Smooth muscle cell (in vitro differentiated cells): Measurements from ENCODE around the gene MTMR12. TPM values are rescaled to one million over a fixed set of nuclear protein-coding genes. Genes with fewer than 3 reads are reported as not detected.

Experiments
- DNase-seq: peaks from one replicate; lab custom pipeline; 2025; ENCODE audit not compliant: unreplicated experiment; lab: John Stamatoyannopoulos, UW
- H2AFZ ChIP-seq: fragments of 200-600 bp; sonication (generic); 2 replicates; pipeline ENCODE4 v1.6.0; 2016; ENCODE audit warnings: antibody characterized with exemption, low read depth, mild to moderate bottlenecking
- H3F3A ChIP-seq: fragments of 200-600 bp; sonication (generic); 2 replicates; pipeline ENCODE4 v1.6.0; 2017; ENCODE audit warnings: antibody characterized with exemption, low read depth
- H3K27ac ChIP-seq: fragments of 200-600 bp; sonication (generic); 2 replicates; pipeline ENCODE4 v1.5.1; 2016; ENCODE audit warnings: low read depth, mild to moderate bottlenecking
- H3K27me3 ChIP-seq: fragments of 200-600 bp; sonication (generic); 2 replicates; pipeline ENCODE4 v1.6.1; 2016; ENCODE audit warnings: low read depth, mild to moderate bottlenecking
- H3K36me3 ChIP-seq: fragments of 200-600 bp; sonication (generic); 2 replicates; pipeline ENCODE4 v1.5.1; 2016; ENCODE audit warnings: low read depth
- H3K4me1 ChIP-seq: fragments of 200-600 bp; sonication (generic); 2 replicates; pipeline ENCODE4 v1.5.1; 2016; ENCODE audit warnings: low read depth
- H3K4me2 ChIP-seq: fragments of 200-600 bp; sonication (generic); 2 replicates; pipeline ENCODE4 v1.6.0; 2016; ENCODE audit warnings: mild to moderate bottlenecking
- H3K4me3 ChIP-seq: fragments of 200-600 bp; sonication (generic); 2 replicates; pipeline ENCODE4 v1.5.1; 2016; ENCODE audit warnings: mild to moderate bottlenecking
- H3K79me2 ChIP-seq: fragments of 200-600 bp; sonication (generic); 2 replicates; pipeline ENCODE4 v1.6.0; 2016; ENCODE audit warnings: low read depth, mild to moderate bottlenecking
- H3K9ac ChIP-seq: fragments of 200-600 bp; sonication (generic); 2 replicates; pipeline ENCODE4 v1.6.0; 2016; ENCODE audit warnings: low read depth
- H3K9me3 ChIP-seq: fragments of 200-600 bp; sonication (generic); replicated peaks from 2 replicates; pipeline ENCODE4 v1.5.1; 2016; ENCODE audit warnings: low read depth
- H4K20me1 ChIP-seq: fragments of 200-600 bp; sonication (generic); 2 replicates; pipeline ENCODE4 v1.6.0; 2016; ENCODE audit warnings: low read depth
- WGBS: methylation state at CpG from one replicate; pipeline ENCODE4 v1.1.7; 2016; ENCODE audit warnings: low lambda C conversion rate; 5-methylcytosine and 5-hydroxymethylcytosine counted together
- polyA plus RNA-seq: library from polyadenylated mRNA; unstranded; fragments of >200 nt; fragmentation: Nextera tagmentation; extraction: Ambion mirVana; gene quantifications from 2 replicates; pipeline ENCODE4 v1.2.1, GENCODE V29; 2016
- total RNA-seq: library from RNA; depleted of rRNA; stranded (reverse); fragments of >200 nt; gene quantifications from 2 replicates; pipeline ENCODE4 v1.2.3, GENCODE V29; 2014
- TF ChIP-seq, protein P1 (sequence below): fragments of 200-600 bp; sonication (generic); IDR thresholded peaks from 2 replicates; pipeline ENCODE4 v1.5.1; 2017; ENCODE audit warnings: borderline replicate concordance, mild to moderate bottlenecking, antibody characterized with exemption; ENCODE audit not compliant: insufficient read depth, poor library complexity, severe bottlenecking

The MTMR12 gene
- total and polyA plus RNA-seq, 2 experiments from 2014 or later, result 4.4 to 8.6 TPM

DNA sequence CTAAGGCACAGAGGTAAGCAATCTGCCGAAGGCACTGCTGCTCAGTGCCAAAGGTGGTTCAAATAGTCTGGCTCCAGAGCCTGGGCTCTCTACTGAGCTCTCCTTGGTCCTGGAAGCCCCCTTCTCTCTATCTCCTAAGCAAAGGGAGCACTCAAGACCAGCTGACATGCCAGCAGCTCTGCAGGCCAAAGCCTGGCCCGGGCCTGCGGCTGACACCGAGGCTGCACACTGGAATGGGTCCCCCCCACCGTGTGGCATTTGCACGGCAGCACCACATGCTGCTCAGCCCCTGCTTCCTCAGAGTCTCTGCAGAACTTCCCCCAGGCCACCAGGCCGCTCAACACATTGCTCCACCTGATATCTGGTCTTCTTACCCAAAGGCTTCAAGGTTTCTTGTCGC lies 80.8 kb downstream of the MTMR12 start:
- Histone ChIP-seq H3K4me2 (no peak overlapping the region), H3K27ac (no peak overlapping the region), H3K9me3 (no peaks in the 10 kb centered on the region), H3K79me2 (no peaks in the 10 kb centered on the region), H3K4me3 (no peak overlapping the region), H3K36me3 (no peaks in the 10 kb centered on the region), H3K27me3 (no peaks in the 10 kb centered on the region), H2AFZ (no peak overlapping the region), H3F3A (peaks cover 4% of the 10 kb centered on the region), H3K9ac (no peak overlapping the region), H4K20me1 (no peaks in the 10 kb centered on the region), H3K4me1 (no peaks in the 10 kb centered on the region)
- no peak for DNase-seq
- 83% methylated on average over 8 of the region's 8 CpGs for WGBS
- TF ChIP-seq, protein P1, sequence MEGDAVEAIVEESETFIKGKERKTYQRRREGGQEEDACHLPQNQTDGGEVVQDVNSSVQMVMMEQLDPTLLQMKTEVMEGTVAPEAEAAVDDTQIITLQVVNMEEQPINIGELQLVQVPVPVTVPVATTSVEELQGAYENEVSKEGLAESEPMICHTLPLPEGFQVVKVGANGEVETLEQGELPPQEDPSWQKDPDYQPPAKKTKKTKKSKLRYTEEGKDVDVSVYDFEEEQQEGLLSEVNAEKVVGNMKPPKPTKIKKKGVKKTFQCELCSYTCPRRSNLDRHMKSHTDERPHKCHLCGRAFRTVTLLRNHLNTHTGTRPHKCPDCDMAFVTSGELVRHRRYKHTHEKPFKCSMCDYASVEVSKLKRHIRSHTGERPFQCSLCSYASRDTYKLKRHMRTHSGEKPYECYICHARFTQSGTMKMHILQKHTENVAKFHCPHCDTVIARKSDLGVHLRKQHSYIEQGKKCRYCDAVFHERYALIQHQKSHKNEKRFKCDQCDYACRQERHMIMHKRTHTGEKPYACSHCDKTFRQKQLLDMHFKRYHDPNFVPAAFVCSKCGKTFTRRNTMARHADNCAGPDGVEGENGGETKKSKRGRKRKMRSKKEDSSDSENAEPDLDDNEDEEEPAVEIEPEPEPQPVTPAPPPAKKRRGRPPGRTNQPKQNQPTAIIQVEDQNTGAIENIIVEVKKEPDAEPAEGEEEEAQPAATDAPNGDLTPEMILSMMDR, result no peak

DNA sequence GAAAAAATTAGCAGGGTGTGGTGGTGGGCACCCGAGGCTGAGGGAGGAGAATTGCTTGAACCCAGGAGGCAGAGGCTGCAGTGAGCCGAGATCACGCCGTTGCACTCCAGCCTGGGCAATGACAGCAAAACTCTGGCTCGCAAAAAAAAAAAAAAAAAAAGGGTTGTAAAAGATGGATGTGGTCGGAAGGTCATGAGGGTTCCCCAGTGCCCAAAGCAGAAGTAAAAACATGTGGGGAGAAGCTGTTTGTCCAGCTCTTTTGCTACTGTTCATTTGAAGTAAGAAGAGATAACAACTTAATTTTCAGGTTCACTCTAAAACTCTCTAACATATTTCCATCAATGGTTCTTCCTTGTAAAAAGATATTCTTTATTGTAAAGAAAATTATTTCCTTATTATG lies 81.5 kb downstream of the MTMR12 start:
- DNase-seq, result no peak
- Histone ChIP-seq H3K79me2 (no peaks in the 10 kb centered on the region), H3K27me3 (no peaks in the 10 kb centered on the region), H3K9me3 (no peaks in the 10 kb centered on the region), H4K20me1 (no peaks in the 10 kb centered on the region), H3K4me1 (no peaks in the 10 kb centered on the region), H3K4me2 (no peak overlapping the region), H2AFZ (no peak overlapping the region), H3K4me3 (no peak overlapping the region), H3K36me3 (no peaks in the 10 kb centered on the region), H3K9ac (no peak overlapping the region), H3F3A (peaks cover 4% of the 10 kb centered on the region), H3K27ac (no peak overlapping the region)
- TF ChIP-seq, protein P1, result no peak
- 93% methylated on average over 6 of the region's 6 CpGs for WGBS

DNA sequence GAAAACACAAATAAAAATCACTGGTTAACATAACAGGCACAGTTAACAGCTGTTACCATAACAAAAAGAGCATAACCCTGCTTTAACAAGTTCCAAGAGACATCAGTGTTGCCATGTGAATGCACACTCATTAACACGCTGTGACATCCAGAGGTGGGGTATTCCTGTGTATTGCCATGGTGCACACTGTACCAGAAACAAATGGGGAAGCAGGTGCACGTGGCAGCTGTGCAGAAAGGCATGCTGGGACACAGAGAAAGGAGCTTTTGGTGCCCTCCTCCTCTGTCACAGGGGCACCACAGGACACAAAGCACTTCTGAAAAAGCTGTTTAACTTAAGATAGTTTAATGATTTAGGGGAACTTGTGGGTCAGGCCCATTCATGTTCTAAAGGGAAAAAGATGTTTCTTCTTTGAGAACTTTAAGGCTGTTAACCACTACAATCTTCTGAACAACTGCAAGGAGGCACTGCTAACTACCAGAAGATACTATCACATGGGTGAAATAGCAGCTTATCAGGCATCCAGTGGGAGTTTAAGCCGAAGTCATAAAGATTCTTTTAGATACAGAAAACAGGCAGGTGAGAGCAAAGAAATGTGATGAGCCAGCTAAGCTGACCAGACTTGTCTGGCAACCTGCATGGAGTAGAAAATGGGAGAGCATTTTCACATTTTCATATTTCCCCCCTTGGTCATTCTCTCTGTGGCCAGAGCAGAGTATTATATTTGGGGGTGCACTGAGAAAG lies 82.2 kb downstream of the MTMR12 start:
- Histone ChIP-seq H3K27me3 (no peaks in the 10 kb centered on the region), H3K9ac (no peak overlapping the region), H3K9me3 (no peaks in the 10 kb centered on the region), H3K4me2 (no peak overlapping the region), H2AFZ (no peak overlapping the region), H3K36me3 (no peaks in the 10 kb centered on the region), H3K79me2 (no peaks in the 10 kb centered on the region), H4K20me1 (no peaks in the 10 kb centered on the region), H3F3A (peaks cover 4% of the 10 kb centered on the region), H3K4me1 (no peaks in the 10 kb centered on the region), H3K27ac (peak overlapping the region; percentile 38), H3K4me3 (no peak overlapping the region)
- 67% methylated on average over 3 of the region's 3 CpGs for whole genome bisulfite sequencing
- TF ChIP-seq, protein P1, result no peak
- no peak for DNase-seq

DNA sequence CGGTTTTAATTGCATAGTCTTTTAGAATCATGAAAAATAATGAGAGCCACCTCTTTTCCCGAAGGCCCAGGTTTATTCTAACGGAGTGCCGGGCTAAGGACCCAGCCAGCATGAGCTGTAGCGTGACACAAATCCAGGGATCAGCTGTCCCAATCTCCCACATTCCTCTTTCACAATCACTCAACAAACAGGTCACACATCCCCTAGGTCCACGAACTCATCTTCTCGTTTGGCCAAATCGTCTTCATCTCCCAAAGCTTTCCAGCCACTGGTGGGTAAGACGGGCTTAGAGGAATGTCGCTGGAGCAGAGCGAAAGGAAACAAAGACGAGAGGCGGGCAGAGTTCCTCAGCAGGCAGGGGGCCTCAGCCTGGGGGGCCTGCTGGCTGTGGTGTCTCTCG lies 83.2 kb downstream of the MTMR12 start:
- Histone ChIP-seq H3K27ac (no peak overlapping the region), H2AFZ (no peak overlapping the region)
- WGBS, result 91% methylated on average over 14 of the region's 14 CpGs

More for the DNA sequence above, 83.2 kb downstream of the MTMR12 start:
- no peaks in the 10 kb centered on the region for H3K36me3 ChIP-seq
- no peak overlapping the region for H3K4me3 ChIP-seq
- no peak for DNase-seq
- H3K4me2 ChIP-seq, result no peak overlapping the region
- H4K20me1 ChIP-seq, result no peaks in the 10 kb centered on the region
- no peaks in the 10 kb centered on the region for H3K9me3 ChIP-seq
- no peaks in the 10 kb centered on the region for H3K27me3 ChIP-seq
- TF ChIP-seq, protein P1, result no peak
- H3K9ac ChIP-seq, result no peak overlapping the region
- H3F3A ChIP-seq, result peaks cover 4% of the 10 kb centered on the region
- H3K4me1 ChIP-seq, result no peaks in the 10 kb centered on the region
- H3K79me2 ChIP-seq, result no peaks in the 10 kb centered on the region
